ENCODE results near the gene STXBP3.
A peak's percentile ranks its signal among the peaks of the same experiment; 100 is the strongest.
"Not testable (repeated sequence)": the region's sequence is repeated elsewhere in the genome, so short reads cannot be mapped to it uniquely, and the experiment has no call there.

STXBP3 gene

GRCh38 chr1:108746382-108747170, at the start of gene STXBP3:
Gene STXBP3, plus strand, starts transcription at chr1:108746674. Its CDS starts 64 bp downstream, at chr1:108746738.
- peak; percentile 90 for DNase-seq (ENCODE audit: low spot score)

- no peak for DNase-seq (ENCODE audit: low spot score)
Observed at GRCh38 chr1:108699375-108700332, 46.8 kb upstream of the STXBP3 start.

GRCh38 chr1:108701176-108701849, 45.2 kb upstream of the STXBP3 start:
- no peak for DNase-seq (ENCODE audit: low spot score)

DNA sequence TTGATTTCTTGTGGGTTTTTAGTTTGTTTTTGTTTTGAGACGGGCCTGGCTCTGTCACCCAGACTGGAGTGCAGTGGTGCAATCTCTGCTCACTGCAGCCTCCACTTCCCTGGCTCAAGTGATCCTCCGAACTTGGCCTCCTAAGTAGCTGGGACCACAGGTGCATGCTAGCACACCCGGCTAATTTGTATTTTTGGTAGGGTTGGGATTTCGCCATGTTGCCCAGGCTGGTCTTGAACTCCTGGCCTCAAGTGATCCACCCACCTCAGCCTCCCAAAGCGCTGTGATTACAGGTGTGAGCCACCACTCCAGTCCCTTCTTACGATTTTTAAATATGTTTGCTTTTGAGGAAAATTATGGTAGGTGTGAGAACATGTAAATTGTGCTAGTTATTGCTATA, 44.4 kb upstream of the STXBP3 start:
- DNase-seq (ENCODE audit: low spot score): not testable (repeated sequence)

DNA sequence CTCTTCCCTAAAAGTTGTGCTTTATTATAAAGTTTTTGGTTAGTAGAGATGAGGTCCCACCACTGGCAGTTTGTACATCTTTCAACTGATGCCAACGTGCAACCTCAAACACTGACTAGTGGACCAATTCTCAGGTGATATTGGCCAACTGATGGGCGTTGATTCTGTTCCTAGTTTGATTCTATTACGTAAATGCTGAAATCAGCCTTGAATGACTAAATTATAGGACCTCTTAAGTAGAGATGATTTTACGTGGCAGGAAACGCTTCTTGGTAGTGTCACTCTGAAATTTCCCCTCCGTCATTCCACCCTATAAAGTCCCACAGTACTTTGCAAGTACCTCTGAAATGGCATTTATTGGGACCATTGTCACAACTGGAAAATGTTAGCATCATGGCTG, 42.5 kb upstream of the STXBP3 start:
- DNase-seq (ENCODE audit: low spot score): no peak

GRCh38 chr1:108704496-108704895, 42.0 kb upstream of the STXBP3 start:
- DNase-seq (ENCODE audit: low spot score): no peak

- no peak for DNase-seq (ENCODE audit: low spot score)
Observed at GRCh38 chr1:108706643-108707042, 39.8 kb upstream of the STXBP3 start.

DNA sequence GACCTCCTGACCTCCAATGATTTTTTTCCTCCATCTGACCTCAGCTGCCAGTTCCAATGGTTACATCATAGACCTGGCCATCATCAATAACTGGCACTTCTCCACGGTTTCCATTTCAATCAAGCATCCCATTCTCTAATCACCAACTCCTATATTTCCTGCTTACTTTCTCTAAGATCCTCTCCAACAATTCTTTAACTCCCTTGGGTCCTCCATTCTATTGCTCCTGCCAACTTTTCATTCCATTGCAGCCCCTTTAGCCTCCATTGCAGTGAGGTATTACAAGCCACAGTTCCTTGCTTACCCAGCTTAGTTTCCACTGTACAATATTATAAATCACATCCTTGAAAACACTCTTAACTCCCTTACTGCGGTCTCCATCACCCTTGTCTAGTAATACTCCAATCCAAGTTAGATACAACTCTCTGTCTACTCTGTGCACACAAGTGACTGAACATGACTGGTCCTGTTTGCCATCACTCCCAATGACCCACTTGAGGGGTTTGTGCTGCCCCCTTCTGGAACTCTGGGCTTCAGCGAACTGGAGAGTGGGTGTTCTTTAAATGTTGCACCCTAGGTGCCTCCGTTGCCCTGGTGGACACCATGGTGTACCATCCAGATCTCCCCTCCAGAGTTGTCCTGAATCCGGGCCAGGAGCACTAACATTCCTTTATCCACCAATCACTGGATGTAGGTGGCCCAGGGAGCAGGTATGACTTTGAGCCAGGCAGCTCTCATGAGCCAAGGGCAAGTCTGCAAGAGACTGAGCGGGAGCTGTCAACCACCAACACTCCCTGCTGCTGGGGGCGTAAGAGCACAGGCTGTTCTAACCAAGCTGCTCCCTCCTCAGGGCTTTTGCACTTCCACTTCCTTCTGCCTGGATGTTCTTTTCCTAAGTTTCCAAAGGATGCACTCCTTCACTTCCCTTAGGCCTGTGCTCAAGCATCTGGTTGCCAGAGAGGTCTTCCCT, 37.5 kb upstream of the STXBP3 start:
- DNase-seq (ENCODE audit: low spot score): no peak

DNA sequence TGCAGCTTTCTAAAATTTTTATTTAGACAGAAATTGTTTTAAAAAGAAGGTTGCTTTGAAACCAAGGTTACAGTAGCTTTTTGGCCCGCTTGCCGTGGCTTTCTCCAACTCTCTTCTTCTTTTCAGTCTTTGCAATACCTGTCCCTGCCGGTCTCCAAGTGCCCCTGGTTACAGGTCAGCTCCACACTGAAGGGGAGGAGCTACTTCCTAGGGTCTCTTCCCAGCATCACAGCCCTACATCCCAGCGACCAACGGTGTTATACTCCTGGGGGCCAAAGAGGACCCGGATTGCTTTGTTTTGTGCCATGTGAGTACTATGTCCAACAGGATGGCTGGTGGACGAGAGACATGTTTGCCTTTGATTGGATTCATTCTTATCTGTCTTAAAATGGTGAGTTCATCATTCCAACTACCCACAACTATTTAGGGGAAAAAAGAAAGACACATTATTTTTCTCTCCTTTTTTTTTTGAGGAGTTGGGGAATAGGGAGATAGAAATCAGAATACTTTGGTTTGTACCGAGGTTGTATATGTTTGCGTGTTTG, 33.8 kb upstream of the STXBP3 start, which contains the start of gene FNDC7:
Gene FNDC7 (plus strand): TSS at position 303 of the 545 bp plus-strand sequence. CDS start 26 bp downstream, at position 329.
- no peak for DNase-seq (ENCODE audit: low spot score)

GRCh38 chr1:108715932-108716331, 30.5 kb upstream of the STXBP3 start:
- DNase-seq (ENCODE audit: low spot score): no peak

- no peak for DNase-seq (ENCODE audit: low spot score)
Observed at GRCh38 chr1:108716437-108717230, 29.8 kb upstream of the STXBP3 start.

DNA sequence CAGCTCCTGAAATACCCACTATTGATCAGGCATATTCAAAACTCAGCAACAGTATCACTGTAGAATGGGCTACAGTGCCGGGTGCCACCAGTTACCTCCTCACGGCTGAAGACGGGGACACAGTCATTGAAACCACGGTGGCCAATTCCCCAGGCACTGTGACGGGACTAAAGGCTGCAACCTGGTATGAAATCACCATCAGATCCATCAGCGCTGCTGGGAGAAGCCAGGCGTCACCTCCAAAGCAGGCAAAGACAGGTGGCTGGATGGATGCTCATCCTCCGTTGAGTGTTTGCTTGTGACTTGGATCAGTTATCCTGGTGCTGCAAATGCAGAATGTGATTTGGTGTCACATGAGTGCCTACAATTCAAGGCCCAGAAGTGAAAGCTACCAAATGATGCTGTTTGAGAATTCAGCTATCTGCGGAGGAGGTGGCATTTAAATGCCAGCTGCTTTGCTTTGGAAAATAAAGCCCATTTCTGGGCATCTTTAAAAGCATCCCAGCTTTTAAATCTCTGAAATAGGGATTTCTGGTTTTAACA, 28.6 kb upstream of the STXBP3 start:
- DNase-seq (ENCODE audit: low spot score): no peak

- DNase-seq (ENCODE audit: low spot score): no peak
Observed at GRCh38 chr1:108718927-108719655, 27.4 kb upstream of the STXBP3 start.

GRCh38 chr1:108719656-108720435, 26.6 kb upstream of the STXBP3 start:
- peak; percentile 66 for DNase-seq (ENCODE audit: low spot score)

GRCh38 chr1:108722292-108722691, 24.2 kb upstream of the STXBP3 start:
- DNase-seq (ENCODE audit: low spot score): no peak

DNA sequence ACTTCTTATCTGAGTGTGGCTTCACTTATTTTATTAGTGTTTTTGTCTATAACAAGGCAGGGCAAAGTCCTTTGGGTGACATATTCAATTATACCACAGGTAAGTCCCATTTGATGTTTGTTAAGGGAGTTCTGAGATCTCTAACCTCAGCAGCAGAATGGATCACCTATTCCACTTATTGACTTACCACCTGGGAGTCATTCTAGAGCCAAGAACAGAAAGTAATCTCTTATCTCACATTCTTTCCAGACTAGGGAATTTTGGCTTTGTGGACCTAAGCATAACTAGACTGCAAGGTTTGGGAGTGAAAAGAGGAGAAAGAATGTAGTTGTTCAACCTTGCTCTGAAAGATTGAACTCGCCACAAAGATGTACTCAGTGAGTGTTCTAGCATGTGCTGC, 20.6 kb upstream of the STXBP3 start:
- no peak for DNase-seq (ENCODE audit: low spot score)

DNA sequence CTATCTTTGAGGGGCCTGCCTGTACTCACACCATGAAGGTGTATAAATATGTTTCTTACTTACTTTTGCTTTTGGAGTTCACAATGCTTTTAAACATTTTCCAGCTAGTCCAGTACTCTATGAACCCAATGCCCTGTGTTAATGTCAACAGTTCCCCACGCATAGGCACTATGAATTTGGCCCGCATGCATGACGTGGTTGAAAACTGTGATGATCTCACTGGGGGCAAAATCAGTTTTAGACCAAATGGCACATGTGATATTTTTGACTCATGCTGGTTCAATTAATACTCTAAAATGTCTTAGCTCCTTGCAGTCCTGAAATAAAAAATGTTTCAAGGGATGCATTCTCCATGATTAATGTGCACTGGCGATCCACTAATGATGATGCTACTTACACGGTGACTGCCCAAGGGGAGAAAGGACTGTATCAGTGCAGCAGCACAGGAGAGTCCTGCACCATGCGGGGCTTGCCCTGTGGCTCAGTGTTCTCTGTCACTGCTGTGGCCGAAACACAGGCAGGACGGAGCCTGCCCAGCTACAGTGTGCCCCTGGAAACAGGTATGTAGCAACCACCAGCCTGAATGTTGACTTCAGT, 18.0 kb upstream of the STXBP3 start:
- no peak for DNase-seq (ENCODE audit: low spot score)

- DNase-seq (ENCODE audit: low spot score): no peak
Observed at GRCh38 chr1:108729481-108729880, 17.0 kb upstream of the STXBP3 start.
